Measurements from ENCODE around the gene PDCD4. TPM values are rescaled to one million over a fixed set of nuclear protein-coding genes. Genes with fewer than 3 reads are reported as not detected.

PDCD4 gene
- total RNA-seq, 1 donor: 35.8 TPM

DNA sequence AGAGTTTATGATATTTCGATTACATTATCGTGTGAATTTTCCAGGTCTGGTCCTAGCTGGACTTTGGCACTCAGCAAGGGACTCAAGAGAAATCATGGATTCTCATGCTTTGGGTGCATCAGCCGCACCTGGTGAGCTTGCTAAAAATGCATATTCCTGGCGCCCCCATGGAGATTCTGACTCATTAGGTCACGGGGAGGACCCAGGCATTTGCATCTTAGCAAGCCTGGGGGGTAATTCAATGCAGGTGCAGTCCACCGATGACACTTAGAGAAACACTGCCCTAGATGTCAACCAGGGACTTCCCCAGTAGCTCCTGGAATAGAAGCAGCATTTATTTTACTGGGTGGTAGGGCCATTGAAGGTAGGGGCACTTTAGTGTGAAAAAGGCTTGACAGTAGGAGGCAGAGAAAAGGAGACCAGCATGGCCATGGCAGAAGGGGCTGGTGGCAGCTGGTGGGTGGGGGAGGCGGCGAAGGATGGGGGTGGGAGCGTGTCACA lies 29.9 kb upstream of the PDCD4 start:
- no peak for DNase-seq (ENCODE audit: low read depth)
- TF ChIP-seq, protein P1, sequence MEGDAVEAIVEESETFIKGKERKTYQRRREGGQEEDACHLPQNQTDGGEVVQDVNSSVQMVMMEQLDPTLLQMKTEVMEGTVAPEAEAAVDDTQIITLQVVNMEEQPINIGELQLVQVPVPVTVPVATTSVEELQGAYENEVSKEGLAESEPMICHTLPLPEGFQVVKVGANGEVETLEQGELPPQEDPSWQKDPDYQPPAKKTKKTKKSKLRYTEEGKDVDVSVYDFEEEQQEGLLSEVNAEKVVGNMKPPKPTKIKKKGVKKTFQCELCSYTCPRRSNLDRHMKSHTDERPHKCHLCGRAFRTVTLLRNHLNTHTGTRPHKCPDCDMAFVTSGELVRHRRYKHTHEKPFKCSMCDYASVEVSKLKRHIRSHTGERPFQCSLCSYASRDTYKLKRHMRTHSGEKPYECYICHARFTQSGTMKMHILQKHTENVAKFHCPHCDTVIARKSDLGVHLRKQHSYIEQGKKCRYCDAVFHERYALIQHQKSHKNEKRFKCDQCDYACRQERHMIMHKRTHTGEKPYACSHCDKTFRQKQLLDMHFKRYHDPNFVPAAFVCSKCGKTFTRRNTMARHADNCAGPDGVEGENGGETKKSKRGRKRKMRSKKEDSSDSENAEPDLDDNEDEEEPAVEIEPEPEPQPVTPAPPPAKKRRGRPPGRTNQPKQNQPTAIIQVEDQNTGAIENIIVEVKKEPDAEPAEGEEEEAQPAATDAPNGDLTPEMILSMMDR (IDR thresholded peaks at IDR 0.05; ENCODE audit: insufficient read depth, low read depth, low read length): no peak
- no peak overlapping the region for H3K4me3 ChIP-seq (ENCODE audit: low read depth, low read length)

DNA sequence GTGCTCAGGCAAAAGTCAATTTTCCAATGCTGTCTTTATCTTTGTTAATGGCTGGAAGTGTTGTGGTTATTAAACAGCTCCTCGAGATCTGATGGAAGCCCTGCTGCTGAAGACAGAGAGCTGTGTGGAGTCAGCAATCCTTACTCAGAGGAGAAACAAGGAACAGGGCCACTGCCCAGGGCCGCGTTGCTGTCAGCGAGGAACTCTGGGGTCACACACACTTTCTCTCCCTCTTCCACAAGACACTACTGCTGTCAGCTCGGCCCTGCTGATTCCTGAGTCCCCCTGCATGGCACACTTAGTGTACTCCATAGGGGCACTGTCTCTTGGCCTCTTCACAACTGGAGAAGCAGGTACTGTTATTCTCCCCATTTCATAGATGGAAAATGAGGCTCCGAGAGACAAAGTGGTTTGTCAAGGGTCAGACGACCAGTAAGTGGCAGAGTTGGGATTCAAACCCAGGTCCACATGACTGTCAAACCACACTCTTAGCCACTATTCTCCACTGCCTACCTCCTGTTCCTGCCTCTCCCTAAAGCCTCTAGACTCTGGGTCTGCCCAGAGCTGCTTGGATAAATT lies 29.3 kb upstream of the PDCD4 start:
- no peak for DNase-seq (ENCODE audit: low read depth)
- no peak overlapping the region for H3K4me3 ChIP-seq (ENCODE audit: low read depth, low read length)
- TF ChIP-seq, protein P1 (IDR thresholded peaks at IDR 0.05; ENCODE audit: insufficient read depth, low read depth, low read length): no peak

DNA sequence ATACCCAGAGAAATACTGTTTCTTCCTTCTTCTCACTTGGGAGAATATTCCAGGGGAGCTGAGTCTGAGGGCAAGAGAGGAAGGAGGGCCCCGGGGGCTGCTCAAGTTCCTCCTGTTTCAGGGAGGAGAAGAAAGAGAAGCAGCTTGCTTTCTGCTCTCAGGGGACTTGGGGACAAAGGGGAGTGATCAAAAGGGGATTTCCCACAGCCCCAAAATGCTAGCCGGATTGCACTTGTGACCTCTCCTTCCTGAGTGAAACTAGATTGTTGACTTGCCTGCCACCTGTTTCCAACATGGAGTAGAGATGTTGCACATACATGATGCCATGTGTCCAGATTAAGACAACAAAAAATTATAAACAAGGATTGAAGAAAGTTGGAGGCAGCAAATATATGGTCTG lies 28.7 kb upstream of the PDCD4 start:
- no peak for DNase-seq (ENCODE audit: low read depth)
- TF ChIP-seq, protein P1 (IDR thresholded peaks at IDR 0.05; ENCODE audit: insufficient read depth, low read depth, low read length): no peak

DNA sequence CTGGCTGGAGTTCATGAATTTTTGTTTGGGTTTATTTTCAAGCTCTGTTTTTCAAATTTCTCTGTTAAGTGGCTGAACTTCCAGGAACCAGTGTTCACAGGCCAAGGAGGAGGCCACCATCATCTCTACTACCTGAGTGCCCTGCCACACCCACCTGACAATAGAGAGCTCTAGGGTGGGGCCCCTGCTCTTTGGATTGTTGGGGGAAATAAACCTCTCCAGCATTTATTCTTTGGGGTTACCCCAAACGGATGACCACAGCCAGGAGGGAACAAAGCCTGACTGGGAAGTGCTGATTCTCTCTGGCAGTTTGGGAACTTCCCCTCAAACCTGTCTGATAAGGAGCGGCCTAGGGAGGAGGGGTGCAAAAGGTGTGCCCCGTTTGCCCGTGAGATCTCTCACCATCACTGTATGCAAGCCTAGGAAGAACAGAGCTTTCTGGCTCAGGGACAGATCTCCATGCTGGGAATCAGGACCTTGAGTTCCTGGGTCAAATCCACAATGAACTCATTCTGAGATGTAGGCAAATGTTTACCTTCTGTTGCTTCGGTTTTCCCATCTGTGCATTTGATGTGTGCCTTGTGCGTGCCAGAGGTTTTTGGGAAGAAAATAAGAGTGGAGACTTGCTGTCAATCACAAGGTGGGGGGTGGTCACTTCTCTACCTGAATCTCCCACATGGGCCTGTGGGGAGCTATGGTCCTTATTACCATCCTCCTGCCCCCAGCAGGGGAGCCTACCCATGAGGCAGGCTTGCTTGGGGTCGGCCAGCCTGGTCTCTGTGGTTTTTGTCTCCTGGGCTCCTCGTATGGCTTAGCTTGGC lies 27.7 kb upstream of the PDCD4 start:
- no peak for DNase-seq (ENCODE audit: low read depth)
- TF ChIP-seq, protein P1 (IDR thresholded peaks at IDR 0.05; ENCODE audit: insufficient read depth, low read depth, low read length): no peak
- H3K4me3 ChIP-seq (ENCODE audit: low read depth, low read length): no peak overlapping the region

More for the DNA sequence above, 28.7 kb upstream of the PDCD4 start:
- H3K4me3 ChIP-seq (ENCODE audit: low read depth, low read length): no peak overlapping the region

DNA sequence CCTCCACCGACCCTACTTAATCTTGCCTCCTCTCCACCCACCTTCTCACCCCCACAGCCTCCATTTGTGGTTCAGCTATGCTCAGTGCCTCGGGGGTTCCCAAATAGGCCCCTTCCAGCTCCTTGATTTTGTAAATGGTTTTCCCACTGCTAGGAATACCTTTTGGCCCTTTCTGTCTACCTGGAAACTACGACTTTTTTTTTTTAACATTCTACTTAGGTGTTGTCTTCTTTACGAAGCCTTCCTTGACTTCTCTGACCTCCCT lies 27.2 kb upstream of the PDCD4 start:
- no peak overlapping the region for H3K4me3 ChIP-seq (ENCODE audit: low read depth, low read length)
- no peak for DNase-seq (ENCODE audit: low read depth)
- TF ChIP-seq, protein P1 (IDR thresholded peaks at IDR 0.05; ENCODE audit: insufficient read depth, low read depth, low read length): no peak

DNA sequence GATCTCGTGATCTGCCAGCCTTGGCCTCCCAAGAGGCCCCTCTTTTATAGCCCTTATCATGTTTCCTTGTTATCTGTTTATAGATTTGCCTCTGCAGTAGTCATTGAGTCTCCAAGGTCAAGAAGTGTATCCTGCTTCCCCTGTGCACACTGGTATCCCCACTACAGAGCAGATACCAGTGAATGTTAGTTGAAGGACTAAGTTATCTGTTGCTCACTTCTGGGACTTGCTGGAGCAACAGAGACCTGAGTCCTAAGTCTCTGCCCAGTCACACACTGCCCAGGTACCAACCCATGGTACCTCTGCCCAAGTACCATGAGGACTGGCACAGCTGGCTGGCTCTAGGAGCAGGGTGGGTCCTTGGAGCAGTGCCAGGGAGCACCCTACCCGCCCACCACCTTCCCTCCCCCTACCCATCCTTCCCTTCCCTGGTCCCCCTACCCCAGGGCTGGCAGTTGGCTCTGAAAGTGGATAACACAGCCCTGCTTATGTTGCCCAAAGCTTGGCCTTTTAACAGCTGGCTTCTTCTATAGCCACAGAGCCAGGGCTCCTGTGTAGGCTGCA lies 26.5 kb upstream of the PDCD4 start:
- DNase-seq (ENCODE audit: low read depth): no peak
- H3K4me3 ChIP-seq (ENCODE audit: low read depth, low read length): no peak overlapping the region
- TF ChIP-seq, protein P1 (IDR thresholded peaks at IDR 0.05; ENCODE audit: insufficient read depth, low read depth, low read length): no peak

All from fibroblast of villous mesenchyme (primary cell).